PC-9 (cell line): ENCODE measurements around the gene MRPS10.

Source experiments
- EZH2 ChIP-seq: fragments of 200-600 bp; sonication (generic); IDR thresholded peaks from 2 replicates; pipeline ENCODE4 v1.8.0; 2017; ENCODE audit warnings: antibody characterized with exemption, low read depth
- TF ChIP-seq, protein P1 (sequence below): fragments of 200-600 bp; sonication (generic); conservative IDR thresholded peaks from 2 replicates; pipeline ENCODE4 v1.6.1; 2017; ENCODE audit warnings: mixed run types, antibody characterized with exemption, mild to moderate bottlenecking, moderate library complexity

DNA sequence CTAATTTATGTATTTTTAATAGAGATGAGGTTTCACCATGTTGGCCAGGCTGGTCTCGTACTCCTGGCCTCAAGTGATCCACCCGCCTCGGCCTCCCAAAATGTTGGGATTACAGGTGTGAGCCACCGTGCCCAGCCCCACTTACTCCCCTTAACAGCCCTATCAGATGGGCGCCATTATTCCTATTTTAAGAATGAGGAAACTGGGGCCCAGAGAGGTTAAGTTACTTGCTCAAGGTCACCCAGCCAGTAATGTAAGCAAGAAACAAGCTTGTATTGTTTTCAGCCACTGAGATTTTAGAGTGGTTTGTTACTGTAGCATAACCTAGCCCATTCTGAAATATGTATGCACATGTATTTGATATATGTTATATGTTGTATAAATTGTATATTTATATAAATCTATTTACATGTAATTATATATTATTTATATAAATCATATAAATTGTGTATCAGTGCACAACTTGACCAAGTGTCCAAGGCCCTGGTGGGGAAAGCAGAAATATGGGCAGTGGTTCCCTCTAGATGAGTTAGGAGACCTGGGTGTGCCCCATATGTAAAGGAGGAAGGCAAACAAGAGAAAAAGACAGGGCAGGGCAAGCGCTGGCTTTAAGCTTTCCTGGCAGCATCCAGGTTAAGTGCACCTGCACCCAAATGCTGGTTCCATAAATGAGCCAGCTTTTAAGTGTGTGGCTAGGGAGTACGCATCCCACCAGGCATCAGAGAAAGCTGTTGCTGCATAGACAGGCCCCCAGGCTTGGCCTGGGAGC is 45.7 kb downstream of the MRPS10 start:
- TF ChIP-seq, protein P1, sequence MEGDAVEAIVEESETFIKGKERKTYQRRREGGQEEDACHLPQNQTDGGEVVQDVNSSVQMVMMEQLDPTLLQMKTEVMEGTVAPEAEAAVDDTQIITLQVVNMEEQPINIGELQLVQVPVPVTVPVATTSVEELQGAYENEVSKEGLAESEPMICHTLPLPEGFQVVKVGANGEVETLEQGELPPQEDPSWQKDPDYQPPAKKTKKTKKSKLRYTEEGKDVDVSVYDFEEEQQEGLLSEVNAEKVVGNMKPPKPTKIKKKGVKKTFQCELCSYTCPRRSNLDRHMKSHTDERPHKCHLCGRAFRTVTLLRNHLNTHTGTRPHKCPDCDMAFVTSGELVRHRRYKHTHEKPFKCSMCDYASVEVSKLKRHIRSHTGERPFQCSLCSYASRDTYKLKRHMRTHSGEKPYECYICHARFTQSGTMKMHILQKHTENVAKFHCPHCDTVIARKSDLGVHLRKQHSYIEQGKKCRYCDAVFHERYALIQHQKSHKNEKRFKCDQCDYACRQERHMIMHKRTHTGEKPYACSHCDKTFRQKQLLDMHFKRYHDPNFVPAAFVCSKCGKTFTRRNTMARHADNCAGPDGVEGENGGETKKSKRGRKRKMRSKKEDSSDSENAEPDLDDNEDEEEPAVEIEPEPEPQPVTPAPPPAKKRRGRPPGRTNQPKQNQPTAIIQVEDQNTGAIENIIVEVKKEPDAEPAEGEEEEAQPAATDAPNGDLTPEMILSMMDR: no peak
- TF ChIP-seq EZH2: no peak
